ENCODE results near the gene DDX41.

DNA sequence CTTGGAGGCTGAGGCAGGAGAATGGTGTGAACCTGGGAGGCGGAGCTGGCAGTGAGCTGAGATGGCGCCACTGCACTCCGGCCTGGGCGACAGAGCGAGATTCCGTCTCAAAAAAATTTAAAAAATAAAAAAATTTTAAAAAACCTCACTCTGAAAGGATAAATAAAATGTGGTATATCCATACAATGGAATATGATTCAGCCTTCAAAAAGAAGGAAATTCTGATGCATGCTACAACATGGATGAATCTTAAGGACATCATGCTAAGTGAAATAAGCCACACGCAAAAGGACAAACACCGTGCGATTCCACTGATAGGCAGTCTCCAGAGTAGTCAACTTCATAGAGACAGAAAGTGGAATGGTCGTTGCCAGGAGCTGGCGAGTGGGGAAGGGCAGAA is 51.7 kb downstream of the DDX41 start:
- TF ChIP-seq EZH2 (IDR thresholded peaks at IDR 0.05; ENCODE audit: insufficient read depth, poor library complexity, severe bottlenecking) (no peak), EZH2phosphoT487 (IDR thresholded peaks at IDR 0.05; ENCODE audit: insufficient read depth, low read depth) (no peak)

All from GM23248 (cell line).